ENCODE data around the gene NKAIN2.
"Not testable (repeated sequence)": the region's sequence is repeated elsewhere in the genome, so short reads cannot be mapped to it uniquely, and the experiment has no call there.

The NKAIN2 gene

GRCh38 chr6:124459268-124459667 lies 655.6 kb downstream of the NKAIN2 start:
- no peak for DNase-seq

DNA sequence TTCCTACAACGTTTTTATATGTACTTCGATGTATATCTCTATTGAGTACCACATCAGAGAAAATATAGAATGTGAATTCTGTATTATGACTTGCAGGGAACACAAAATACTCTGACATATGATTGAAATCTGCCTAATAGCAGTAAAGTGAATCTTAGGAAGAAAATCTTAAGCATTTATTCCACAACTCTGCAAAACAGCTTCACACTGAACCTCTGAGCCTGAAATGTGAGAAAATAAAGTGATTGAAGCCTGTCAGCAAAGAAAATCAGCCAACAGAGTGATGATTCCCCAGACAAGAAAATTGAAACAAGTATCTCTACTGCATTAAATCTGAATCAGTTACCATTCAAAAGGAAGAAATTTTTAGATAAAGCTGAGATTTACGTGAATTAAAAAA lies 659.1 kb downstream of the NKAIN2 start:
- no peak for DNase-seq

DNA sequence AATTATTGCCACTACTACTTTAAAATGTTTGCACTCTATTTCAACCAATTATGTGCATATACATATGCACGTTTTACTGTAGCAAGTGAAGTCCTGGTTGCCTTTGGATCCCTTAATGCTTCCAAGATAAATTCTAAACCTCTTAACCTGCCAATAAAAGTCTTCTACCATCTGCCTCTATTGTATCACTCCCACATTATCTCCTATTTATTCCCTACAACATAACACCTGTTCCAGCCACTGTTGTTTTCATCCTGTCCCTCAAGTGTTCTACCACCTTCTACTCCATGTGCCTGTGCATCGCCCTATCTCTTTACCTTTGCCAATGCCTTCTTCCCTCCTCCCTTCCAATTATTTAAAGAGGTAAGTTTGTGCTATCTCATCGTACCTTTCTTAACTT lies 659.6 kb downstream of the NKAIN2 start:
- DNase-seq = no peak

DNA sequence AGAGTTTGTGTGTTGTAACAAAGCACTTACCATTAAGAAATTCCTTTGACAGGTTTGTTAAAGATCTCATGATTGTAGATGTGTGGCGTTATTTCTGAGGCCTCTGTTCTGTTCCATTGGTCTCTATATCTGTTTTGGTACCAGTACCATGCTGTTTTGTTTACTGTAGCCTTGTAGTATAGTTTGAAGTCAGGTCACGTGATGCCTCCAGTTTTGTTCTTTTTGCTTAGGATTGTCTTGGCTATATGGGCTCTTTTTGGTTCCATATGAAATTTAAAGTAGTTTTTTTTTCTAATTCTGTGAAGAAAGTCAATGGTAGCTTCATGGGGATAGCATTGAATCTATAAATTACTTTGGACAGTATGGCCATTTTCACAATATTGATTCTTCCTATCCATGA lies 660.9 kb downstream of the NKAIN2 start:
- not testable (repeated sequence) for DNase-seq

DNA sequence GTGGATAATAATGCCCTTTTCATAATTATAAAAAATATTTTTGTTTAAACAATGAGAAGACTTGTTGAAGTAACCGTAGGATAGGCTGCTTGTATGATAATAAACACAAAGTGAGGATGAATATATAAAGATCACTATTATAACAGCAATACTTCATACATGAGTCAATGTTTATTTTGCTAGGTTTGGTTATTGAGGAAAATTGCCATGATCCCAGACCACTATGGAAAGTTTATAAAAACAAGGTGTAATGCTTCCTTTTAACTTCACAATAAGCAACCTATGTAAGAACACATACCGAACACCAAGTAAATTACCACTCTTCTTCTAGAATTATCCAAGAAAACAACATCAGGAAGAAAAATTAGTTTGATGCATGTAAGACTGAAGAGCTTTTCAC lies 663.3 kb downstream of the NKAIN2 start:
- DNase-seq = no peak

DNA sequence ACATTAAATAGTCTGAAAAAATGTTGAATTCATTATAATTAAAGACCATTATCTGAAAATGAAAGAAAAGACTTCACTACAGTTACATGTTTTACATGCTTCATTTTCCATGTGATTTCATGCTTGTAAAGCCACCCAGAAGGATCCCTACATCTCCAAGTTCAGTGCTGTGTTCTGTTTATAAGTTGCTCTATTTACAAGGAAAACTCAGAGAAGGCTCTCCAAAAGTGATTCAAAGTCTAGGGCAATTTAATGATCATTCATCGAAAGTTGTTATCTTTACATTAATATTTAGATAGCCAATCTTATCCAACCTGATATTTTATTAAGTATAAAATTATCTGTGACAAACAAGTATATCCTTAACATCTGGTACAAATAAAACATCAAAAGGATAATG lies 663.7 kb downstream of the NKAIN2 start:
- no peak for DNase-seq

- DNase-seq = no peak
These were observed 667.1 kb downstream of the NKAIN2 start for GRCh38 chr6:124470803-124471202.

- no peak for DNase-seq
These were observed 671.5 kb downstream of the NKAIN2 start for GRCh38 chr6:124475176-124475575.

- DNase-seq = no peak
These were observed 675.2 kb downstream of the NKAIN2 start for GRCh38 chr6:124478906-124479305.

- no peak for DNase-seq
These were observed 676.3 kb downstream of the NKAIN2 start for GRCh38 chr6:124479991-124480430.

- no peak for DNase-seq
These were observed 678.4 kb downstream of the NKAIN2 start for GRCh38 chr6:124482071-124482491.

- DNase-seq = no peak
These were observed 684.2 kb downstream of the NKAIN2 start for GRCh38 chr6:124487623-124488431.

- no peak for DNase-seq
These were observed 686.5 kb downstream of the NKAIN2 start for GRCh38 chr6:124490122-124490521.

DNA sequence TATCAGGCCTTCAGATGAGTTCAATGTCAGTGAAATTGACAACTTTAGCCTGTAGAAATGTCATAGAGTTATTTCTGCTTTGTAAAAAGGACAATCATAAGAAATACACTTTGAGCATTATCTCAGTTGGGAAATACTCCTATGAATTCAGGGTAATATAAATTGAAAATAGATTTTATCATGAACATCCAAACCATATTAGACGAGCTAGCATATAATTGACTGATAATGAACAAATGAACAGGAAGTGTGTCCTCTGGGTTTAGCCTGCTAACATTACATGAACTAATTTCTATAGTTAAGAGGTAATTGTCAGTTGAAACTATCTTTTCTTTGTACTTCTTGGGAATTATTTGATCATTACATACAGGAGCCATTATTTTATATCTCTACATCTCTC lies 689.6 kb downstream of the NKAIN2 start:
- no peak for DNase-seq

- no peak for DNase-seq
These were observed 691.4 kb downstream of the NKAIN2 start for GRCh38 chr6:124494956-124495664.

DNA sequence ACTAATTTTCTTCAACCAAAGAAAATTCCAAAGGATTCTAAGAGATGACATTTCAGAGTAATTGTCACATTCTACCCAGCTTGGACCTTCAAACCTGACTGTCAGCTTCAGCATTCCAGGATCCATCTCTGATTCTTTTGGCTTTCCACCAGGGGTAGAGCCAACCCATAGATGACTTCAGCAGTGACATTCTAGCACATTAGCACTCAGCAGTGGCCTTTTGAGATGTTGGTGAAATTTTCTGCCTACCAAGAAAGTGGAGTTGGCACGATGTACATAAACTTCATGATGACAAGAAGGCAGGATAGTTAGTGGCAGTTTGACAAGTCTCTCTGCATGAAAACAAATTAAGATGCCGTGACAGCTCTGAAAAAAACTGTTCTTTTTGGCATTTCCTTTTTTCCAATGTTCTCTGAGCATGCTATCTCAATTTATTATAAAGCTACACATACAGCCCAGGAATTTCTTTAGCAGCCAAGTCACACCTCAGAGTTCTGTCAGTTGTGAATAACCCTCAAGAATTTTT lies 692.1 kb downstream of the NKAIN2 start:
- no peak for DNase-seq

GRCh38 chr6:124496334-124496733 lies 692.7 kb downstream of the NKAIN2 start:
- DNase-seq = no peak

DNA sequence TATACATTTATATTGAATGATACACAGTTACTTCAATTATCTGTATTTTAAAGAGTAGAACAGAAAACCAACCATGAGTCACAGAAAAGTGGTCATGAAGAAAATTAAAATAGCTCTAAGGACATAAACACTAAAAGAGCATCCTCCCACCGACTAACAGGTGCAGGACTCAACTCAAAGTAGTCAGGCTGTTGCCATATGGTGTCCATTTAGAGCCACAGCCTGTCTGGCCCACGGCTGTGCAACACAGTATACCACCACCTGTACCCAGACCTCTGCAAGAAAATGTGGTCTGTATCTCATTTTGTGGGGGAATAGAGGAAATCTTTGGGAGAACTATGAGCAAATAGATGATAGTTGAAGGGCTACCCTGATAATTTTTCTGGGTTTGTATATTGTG lies 708.8 kb downstream of the NKAIN2 start:
- DNase-seq = no peak

GRCh38 chr6:124517339-124517738 lies 713.7 kb downstream of the NKAIN2 start:
- no peak for DNase-seq

DNA sequence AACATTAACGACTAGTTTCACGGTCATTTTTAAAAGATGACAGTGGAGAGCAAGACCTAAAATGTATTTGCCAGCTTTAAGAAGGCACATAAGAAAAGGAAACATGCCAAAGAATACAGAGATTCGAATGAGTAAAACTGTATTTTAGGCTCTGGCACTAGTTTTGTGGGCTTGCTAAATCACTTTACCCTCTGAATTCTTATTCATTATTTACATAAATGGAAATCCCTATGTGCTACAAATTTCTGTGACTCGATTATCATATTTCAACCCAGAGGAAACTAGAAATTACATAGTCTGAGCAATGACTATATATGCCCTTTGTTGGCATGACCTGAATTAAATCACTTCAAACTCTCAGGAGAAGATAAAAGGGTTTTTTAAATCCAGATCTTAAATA lies 716.8 kb downstream of the NKAIN2 start:
- DNase-seq = no peak

GRCh38 chr6:124522335-124522734 lies 718.7 kb downstream of the NKAIN2 start:
- no peak for DNase-seq

GRCh38 chr6:124524491-124525200 lies 721.0 kb downstream of the NKAIN2 start:
- DNase-seq = no peak

GRCh38 chr6:124530926-124531325 lies 727.3 kb downstream of the NKAIN2 start:
- no peak for DNase-seq
